MCF 10A (cell line): ENCODE results near the gene MTFP1. TPM values are rescaled to one million over a fixed set of nuclear protein-coding genes. Genes with fewer than 3 reads are reported as not detected.
A peak's percentile ranks its signal among the peaks of the same experiment; 100 is the strongest.
"Not testable (repeated sequence)": the region's sequence is repeated elsewhere in the genome, so short reads cannot be mapped to it uniquely, and the experiment has no call there.

Experiments used
- BruUV-seq: library from RNA; stranded (reverse); fragments of 400-500 nt; replicated peaks from 2 replicates; lab custom pipeline; 2021; lab: Mats Ljungman, UMichigan
- CTCF ChIA-PET: fragments of 300-600 bp; sonication (Branson Sonifier 250); formaldehyde crosslinking; extraction: SDS; loops from one replicate; lab custom pipeline; 2021; ENCODE audit warnings: antibody characterized with exemption, inconsistent platforms; lab: Yijun Ruan, JAX
- POLR2A ChIA-PET: fragments of 300-600, 350-650 bp; sonication (Branson Sonifier 250); formaldehyde crosslinking; extraction: SDS; loops from one replicate; lab custom pipeline; 2020; ENCODE audit warnings: antibody characterized with exemption, inconsistent platforms; lab: Yijun Ruan, JAX
- DNase-seq: peaks from one replicate; pipeline ENCODE4 v3.0.0-alpha.2; 2018; ENCODE audit not compliant: unreplicated experiment
- H3K27ac Mint-ChIP-seq: one replicate; pipeline ENCODE4 v1.8.0; 2022; ENCODE audit warnings: mild to moderate bottlenecking, low read depth, mixed read lengths; ENCODE audit not compliant: unreplicated experiment
- H3K27me3 Mint-ChIP-seq: one replicate; pipeline ENCODE4 v1.8.0; 2022; ENCODE audit warnings: mixed read lengths; ENCODE audit not compliant: insufficient read depth, unreplicated experiment
- H3K36me3 Mint-ChIP-seq: one replicate; pipeline ENCODE4 v1.8.0; 2022; ENCODE audit warnings: mild to moderate bottlenecking, moderate library complexity, mixed read lengths; ENCODE audit not compliant: insufficient read depth, unreplicated experiment
- H3K4me1 Mint-ChIP-seq: one replicate; pipeline ENCODE4 v1.8.0; 2022; ENCODE audit warnings: mixed read lengths; ENCODE audit not compliant: insufficient read depth, unreplicated experiment
- H3K4me3 Mint-ChIP-seq: one replicate; pipeline ENCODE4 v1.8.0; 2022; ENCODE audit warnings: mild to moderate bottlenecking, moderate library complexity, mixed read lengths; ENCODE audit not compliant: unreplicated experiment
- H3K9me3 Mint-ChIP-seq: one replicate; pipeline ENCODE4 v1.8.0; 2022; ENCODE audit warnings: mixed read lengths; ENCODE audit not compliant: unreplicated experiment
- intact Hi-C: fragments of 100-400 bp; cut with micrococcal nuclease; formaldehyde crosslinking; loops from 2 replicates; pipeline ENCODE4 v1.14.1; 2022
- total RNA-seq: library from RNA; stranded (reverse); gene quantifications from 2 replicates; pipeline ENCODE4 v1.2.3, GENCODE V29; 2022
- TF ChIP-seq, protein P1 (sequence below): fragments of 200-600 bp; IDR thresholded peaks from one replicate; pipeline ENCODE4 v1.8.0; 2022; ENCODE audit warnings: antibody characterized with exemption, mild to moderate bottlenecking; ENCODE audit not compliant: unreplicated experiment

Gene MTFP1
- total RNA-seq, 1 experiment from 2014 or later, result 31.6 TPM

GRCh38 chr22:30459181-30460052, 33.8 kb downstream of the MTFP1 start:
- H3K27me3 Mint-ChIP-seq, result peaks cover 11% of the 10 kb centered on the region
- no peak overlapping the region for H3K27ac Mint-ChIP-seq
- H3K4me3 Mint-ChIP-seq, result no peak overlapping the region
- H3K9me3 Mint-ChIP-seq, result no peaks in the 10 kb centered on the region
- intact Hi-C loops, result no loop called here
- TF ChIP-seq, protein P1, sequence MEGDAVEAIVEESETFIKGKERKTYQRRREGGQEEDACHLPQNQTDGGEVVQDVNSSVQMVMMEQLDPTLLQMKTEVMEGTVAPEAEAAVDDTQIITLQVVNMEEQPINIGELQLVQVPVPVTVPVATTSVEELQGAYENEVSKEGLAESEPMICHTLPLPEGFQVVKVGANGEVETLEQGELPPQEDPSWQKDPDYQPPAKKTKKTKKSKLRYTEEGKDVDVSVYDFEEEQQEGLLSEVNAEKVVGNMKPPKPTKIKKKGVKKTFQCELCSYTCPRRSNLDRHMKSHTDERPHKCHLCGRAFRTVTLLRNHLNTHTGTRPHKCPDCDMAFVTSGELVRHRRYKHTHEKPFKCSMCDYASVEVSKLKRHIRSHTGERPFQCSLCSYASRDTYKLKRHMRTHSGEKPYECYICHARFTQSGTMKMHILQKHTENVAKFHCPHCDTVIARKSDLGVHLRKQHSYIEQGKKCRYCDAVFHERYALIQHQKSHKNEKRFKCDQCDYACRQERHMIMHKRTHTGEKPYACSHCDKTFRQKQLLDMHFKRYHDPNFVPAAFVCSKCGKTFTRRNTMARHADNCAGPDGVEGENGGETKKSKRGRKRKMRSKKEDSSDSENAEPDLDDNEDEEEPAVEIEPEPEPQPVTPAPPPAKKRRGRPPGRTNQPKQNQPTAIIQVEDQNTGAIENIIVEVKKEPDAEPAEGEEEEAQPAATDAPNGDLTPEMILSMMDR, result no peak
- POLR2A ChIA-PET, result no interaction called here
- CTCF ChIA-PET, result interaction anchor here (0.6 to 2.4 kb wide), 4 partner anchors 14 to 28 kb away, joined by 3 to 9 read pairs (median 6); no protein-coding TSS in a partner anchor
- peak; percentile 55 for DNase-seq
- no peaks in the 10 kb centered on the region for H3K4me1 Mint-ChIP-seq
- H3K36me3 Mint-ChIP-seq, result peaks cover 6% of the 10 kb centered on the region
- no TSS peak for BruUV-seq

- peak; percentile 31 for DNase-seq
- Mint-ChIP-seq H3K9me3 (no peaks in the 10 kb centered on the region), H3K4me1 (no peaks in the 10 kb centered on the region), H3K27ac (no peak overlapping the region), H3K27me3 (peaks cover 14% of the 10 kb centered on the region), H3K36me3 (peaks cover 6% of the 10 kb centered on the region), H3K4me3 (no peak overlapping the region)
- TF ChIP-seq, protein P1, result no peak
- intact Hi-C loops, result no loop called here
- no TSS peak for BruUV-seq
- CTCF ChIA-PET, result interaction anchor here (1.8 kb wide), 1 partner anchor 25 kb away, joined by 9 read pairs; no protein-coding TSS in a partner anchor
- POLR2A ChIA-PET, result no interaction called here
Measured at GRCh38 chr22:30460147-30460546, 34.6 kb downstream of the MTFP1 start.

GRCh38 chr22:30460555-30460954, 35.0 kb downstream of the MTFP1 start:
- H3K9me3 Mint-ChIP-seq, H3K4me1 Mint-ChIP-seq, BruUV-seq, H3K4me3 Mint-ChIP-seq, CTCF ChIA-PET, DNase-seq, H3K36me3 Mint-ChIP-seq, H3K27ac Mint-ChIP-seq, POLR2A ChIA-PET, intact Hi-C loops: not testable (repeated sequence)
- peaks cover 18% of the 10 kb centered on the region for H3K27me3 Mint-ChIP-seq

- H3K9me3 Mint-ChIP-seq, result peaks cover 6% of the 10 kb centered on the region
- no peak overlapping the region for H3K4me3 Mint-ChIP-seq
- CTCF ChIA-PET, result interaction anchor here (0.6 to 1.0 kb wide), 3 partner anchors 20 to 373 kb away, joined by 3 to 5 read pairs (median 3); no protein-coding TSS in a partner anchor
- TF ChIP-seq, protein P1, result no peak
- no TSS peak for BruUV-seq
- H3K27ac Mint-ChIP-seq, result no peak overlapping the region
- POLR2A ChIA-PET, result no interaction called here
- intact Hi-C loops, result no loop called here
- H3K27me3 Mint-ChIP-seq, result peaks cover 32% of the 10 kb centered on the region
- H3K4me1 Mint-ChIP-seq, result peaks cover 8% of the 10 kb centered on the region
- no peaks in the 10 kb centered on the region for H3K36me3 Mint-ChIP-seq
- no peak for DNase-seq
Measured at GRCh38 chr22:30469165-30469564, 43.6 kb downstream of the MTFP1 start.
